Neuronal stem cell (in vitro differentiated cells): ENCODE data around the gene CCDC71L. TPM values are rescaled to one million over a fixed set of nuclear protein-coding genes. Genes with fewer than 3 reads are reported as not detected.
"Not testable (repeated sequence)": the region's sequence is repeated elsewhere in the genome, so short reads cannot be mapped to it uniquely, and the experiment has no call there.

Experiments used
- DNase-seq: peaks from one replicate; pipeline ENCODE4 v3.0.0-alpha.2; 2013; ENCODE audit warnings: low spot score
- H2AFZ ChIP-seq: one replicate; pipeline ENCODE4 v1.6.1; 2013; ENCODE audit warnings: mild to moderate bottlenecking, low read length, inconsistent platforms
- H2AK5ac ChIP-seq: 2 replicates; pipeline ENCODE4 v1.6.1; 2013; ENCODE audit warnings: low read depth, mild to moderate bottlenecking, inconsistent platforms, low read length, moderate library complexity, mixed read lengths
- H2BK120ac ChIP-seq: 2 replicates; pipeline ENCODE4 v1.6.1; 2013; ENCODE audit warnings: low read depth, mild to moderate bottlenecking, inconsistent platforms, low read length, moderate library complexity, mixed read lengths
- H2BK12ac ChIP-seq: one replicate; pipeline ENCODE4 v1.6.1; 2013; ENCODE audit warnings: low read length, inconsistent platforms
- H2BK15ac ChIP-seq: 2 replicates; pipeline ENCODE4 v1.6.1; 2013; ENCODE audit warnings: mild to moderate bottlenecking, low read length, inconsistent platforms, mixed read lengths
- H2BK5ac ChIP-seq: one replicate; pipeline ENCODE4 v1.6.1; 2013; ENCODE audit warnings: inconsistent platforms, mild to moderate bottlenecking, low read length, moderate library complexity
- H3K14ac ChIP-seq: one replicate; pipeline ENCODE4 v1.6.1; 2013; ENCODE audit warnings: low read length, inconsistent platforms
- H3K18ac ChIP-seq: 2 replicates; pipeline ENCODE4 v1.6.1; 2013; ENCODE audit warnings: low read length, inconsistent platforms
- H3K23ac ChIP-seq: 2 replicates; pipeline ENCODE4 v1.6.1; 2013; ENCODE audit warnings: low read depth, mild to moderate bottlenecking, mixed read lengths, low read length, inconsistent platforms; ENCODE audit not compliant: poor library complexity
- H3K27ac ChIP-seq: replicated peaks from 3 replicates; pipeline ENCODE4 v1.5.1; 2013; ENCODE audit warnings: low read length, inconsistent platforms
- H3K27me3 ChIP-seq, 3 experiments: 2 replicates each; pipeline ENCODE4 v1.6.1; 2013; ENCODE audit warnings: low read length in 3 of 3, mild to moderate bottlenecking in 2 of 3, inconsistent platforms in 1 of 3, low read depth in 1 of 3, mixed read lengths in 1 of 3, moderate library complexity in 1 of 3; ENCODE audit not compliant: control insufficient read depth in 3 of 3, insufficient read depth in 3 of 3
- H3K36me3 ChIP-seq, 2 donors: replicated peaks in 1 of 2; 2 replicates each; pipeline ENCODE4 v1.6.1; 2013; ENCODE audit warnings: low read length in 2 of 2; ENCODE audit not compliant: control insufficient read depth in 2 of 2, insufficient read depth in 2 of 2
- H3K4ac ChIP-seq: 2 replicates; pipeline ENCODE4 v1.6.1; 2013; ENCODE audit warnings: inconsistent platforms, mild to moderate bottlenecking, low read length, moderate library complexity
- H3K4me1 ChIP-seq, 2 donors: 1 replicate in 1 of 2; 2 replicates in 1 of 2; pipeline ENCODE4 v1.6.1; 2013; ENCODE audit warnings: low read length in 2 of 2, low read depth in 1 of 2; ENCODE audit not compliant: control insufficient read depth in 2 of 2, insufficient read depth in 1 of 2
- H3K4me2 ChIP-seq: one replicate; pipeline ENCODE4 v1.6.1; 2013; ENCODE audit warnings: mild to moderate bottlenecking, low read length, inconsistent platforms; ENCODE audit not compliant: insufficient read depth, poor library complexity, severe bottlenecking
- H3K4me3 ChIP-seq, 2 donors: 2 replicates each; pipeline ENCODE4 v1.5.1; 2013; ENCODE audit warnings: low read length in 2 of 2, mild to moderate bottlenecking in 2 of 2, inconsistent platforms in 1 of 2, moderate library complexity in 1 of 2
- H3K79me1 ChIP-seq: one replicate; pipeline ENCODE4 v1.6.1; 2013; ENCODE audit warnings: low read depth, mild to moderate bottlenecking, inconsistent platforms, low read length, moderate library complexity
- H3K9ac ChIP-seq: one replicate; pipeline ENCODE4 v1.6.1; 2013; ENCODE audit warnings: mild to moderate bottlenecking, low read depth, low read length, inconsistent platforms; ENCODE audit not compliant: poor library complexity
- H3K9me3 ChIP-seq, 2 donors: replicated peaks in 1 of 2; 2 replicates each; pipeline versions ENCODE3 to v1.6.1; 2013; ENCODE audit warnings: low read length in 2 of 2, mild to moderate bottlenecking in 2 of 2, inconsistent platforms in 1 of 2, low read depth in 1 of 2, mixed read lengths in 1 of 2, moderate library complexity in 1 of 2; ENCODE audit not compliant: control insufficient read depth in 2 of 2, insufficient read depth in 1 of 2
- H4K8ac ChIP-seq: one replicate; pipeline ENCODE4 v1.6.1; 2013; ENCODE audit warnings: low read depth, mild to moderate bottlenecking, inconsistent platforms, low read length, moderate library complexity
- H4K91ac ChIP-seq: one replicate; pipeline ENCODE4 v1.6.1; 2013; ENCODE audit warnings: low read length, low read depth, mild to moderate bottlenecking, inconsistent platforms; ENCODE audit not compliant: poor library complexity
- WGBS, 2 donors: extraction: QIAGEN DNeasy Blood & Tissue Kit; methylation state at CpG; one replicate each; pipeline ENCODE4 v1.1.7; 2013; ENCODE audit warnings: missing lambda C conversion rate in 2 of 2, mixed read lengths in 1 of 2; ENCODE audit not compliant: insufficient read length in 2 of 2, insufficient replicate concordance in 1 of 2; ENCODE audit errors: extremely low coverage in 2 of 2; 5-methylcytosine and 5-hydroxymethylcytosine counted together
- polyA plus RNA-seq, 2 experiments: library from polyadenylated mRNA; stranded (reverse); fragments of 200-250 nt; gene quantifications; one replicate each; pipeline ENCODE4 v1.2.3, GENCODE V29; 2013

CCDC71L gene
- polyA plus RNA-seq (2013, experiment 1 of 2), result 12.6 TPM
- polyA plus RNA-seq (2013, experiment 2 of 2), result 12.7 TPM

- Histone ChIP-seq H3K23ac (peak within 1 kb of the TSS; percentile 95), H2AFZ (peak within 1 kb of the TSS; percentile 87), H4K8ac (peak within 1 kb of the TSS; percentile 43), H3K4me3 (peak within 1 kb of the TSS; percentile 98 to 99), H2AK5ac (peak within 1 kb of the TSS; percentile 99), H3K27me3 (peaks cover 0 to 9% (median 0%) of the 10 kb centered on the region in 3 experiments), H3K14ac (peak within 1 kb of the TSS; percentile 90), H3K4me2 (peak within 1 kb of the TSS; percentile 83), H3K4me1 (peaks cover 0 to 3% of the 10 kb centered on the region in 2 donors), H2BK120ac (peak within 1 kb of the TSS; percentile 81), H2BK5ac (peak within 1 kb of the TSS; percentile 90), H3K36me3 (peaks cover 0 to 2% of the 10 kb centered on the region in 2 donors), H2BK12ac (no peak within 1 kb of the TSS), H3K79me1 (no peaks in the 10 kb centered on the region), H3K9ac (peak within 1 kb of the TSS; percentile 95), H3K27ac (peak within 1 kb of the TSS; percentile 93), H2BK15ac (peak within 1 kb of the TSS; percentile 94), H4K91ac (no peak within 1 kb of the TSS), H3K4ac (peak within 1 kb of the TSS; percentile 95), H3K9me3 (no peaks in the 10 kb centered on the region), H3K18ac (peak within 1 kb of the TSS; percentile 99)
- WGBS, 2 donors, result no CpG with 5 or more reads among the region's 51 CpGs
- peak; percentile 84 for DNase-seq
Measured at GRCh38 chr7:106660862-106661720, at the start of gene CCDC71L. Gene CCDC71L, minus strand, starts transcription at chr7:106661158. Its CDS starts 262 bp downstream, at chr7:106660896.

GRCh38 chr7:106709604-106710003, 48.6 kb upstream of the CCDC71L start:
- not testable (repeated sequence) for H2BK5ac ChIP-seq, H3K36me3 ChIP-seq, H3K14ac ChIP-seq, H3K79me1 ChIP-seq, H2BK120ac ChIP-seq, H3K9me3 ChIP-seq, DNase-seq, H3K27me3 ChIP-seq, H3K4ac ChIP-seq, H3K18ac ChIP-seq, H3K9ac ChIP-seq, H2AFZ ChIP-seq, H3K27ac ChIP-seq, H3K4me3 ChIP-seq, H4K8ac ChIP-seq, H2BK15ac ChIP-seq, H3K23ac ChIP-seq, H2AK5ac ChIP-seq, H3K4me1 ChIP-seq, H3K4me2 ChIP-seq, H4K91ac ChIP-seq, H2BK12ac ChIP-seq
- WGBS, 2 donors, result no CpG with 5 or more reads among the region's 7 CpGs

- no peaks in the 10 kb centered on the region for H3K36me3 ChIP-seq
- H2AFZ ChIP-seq, result no peak overlapping the region
- no peak overlapping the region for H3K23ac ChIP-seq
- H2BK15ac ChIP-seq, result no peak overlapping the region
- no peak overlapping the region for H2BK12ac ChIP-seq
- H3K14ac ChIP-seq, result no peak overlapping the region
- H3K4me1 ChIP-seq, result no peaks in the 10 kb centered on the region
- H4K91ac ChIP-seq, result no peak overlapping the region
- H3K4me3 ChIP-seq, result no peak overlapping the region
- DNase-seq, result no peak
- no peak overlapping the region for H4K8ac ChIP-seq
- H3K4ac ChIP-seq, result no peak overlapping the region
- H3K9me3 ChIP-seq, result no peaks in the 10 kb centered on the region
- no CpG with 5 or more reads among the region's 3 CpGs for WGBS, 2 donors
- H3K4me2 ChIP-seq, result no peak overlapping the region
- no peak overlapping the region for H2AK5ac ChIP-seq
- H2BK5ac ChIP-seq, result no peak overlapping the region
- no peak overlapping the region for H3K27ac ChIP-seq
- H3K79me1 ChIP-seq, result peaks cover 1% of the 10 kb centered on the region
- H3K9ac ChIP-seq, result no peak overlapping the region
- no peak overlapping the region for H2BK120ac ChIP-seq
- no peak overlapping the region for H3K18ac ChIP-seq
- H3K27me3 ChIP-seq, result no peaks in the 10 kb centered on the region
Measured at GRCh38 chr7:106704000-106704840, 43.3 kb upstream of the CCDC71L start.
